Esophagus muscularis mucosa (tissue), 3 donors: Measurements from ENCODE around the gene PIP5K1A.

Experiments used
- CTCF ChIP-seq, 3 experiments: fragments of 200-600 bp in 2 of 3; fragments of 450-650 bp in 1 of 3; sonication (generic) in 2 of 3; IDR thresholded peaks; one replicate each; pipeline ENCODE4 v1.5.1; 2017 to 2019; ENCODE audit warnings: antibody characterized with exemption in 3 of 3, mild to moderate bottlenecking in 2 of 3, moderate library complexity in 1 of 3
- POLR2A ChIP-seq: fragments of 450-650 bp; IDR thresholded peaks from one replicate; pipeline ENCODE4 v1.6.1; 2017; ENCODE audit warnings: antibody characterized with exemption, moderate library complexity, mild to moderate bottlenecking, low read depth
- POLR2AphosphoS5 ChIP-seq, 2 donors: sonication (generic); formaldehyde crosslinking; IDR thresholded peaks; one replicate each; pipeline ENCODE4 v1.6.1; 2017; ENCODE audit warnings: antibody characterized with exemption in 2 of 2

GRCh38 chr1:151281969-151282882 lies 83.9 kb downstream of the PIP5K1A start, which contains the start of gene ZNF687:
- TF ChIP-seq CTCF (IDR thresholded peaks at IDR 0.05): peak in 1 of 3 experiments; percentile 13
- TF ChIP-seq POLR2A: peak; percentile 56
- TF ChIP-seq POLR2AphosphoS5 (IDR thresholded peaks at IDR 0.05): peak; percentile 65 to 85
